IPS-18a (cell line): ENCODE data around the gene RUNX1.

ENCODE experiments used
- H3K27ac ChIP-seq: one replicate; pipeline ENCODE4 v1.5.1; 2013; ENCODE audit warnings: low read length
- H3K27me3 ChIP-seq: one replicate; pipeline ENCODE4 v1.6.1; 2013; ENCODE audit warnings: mild to moderate bottlenecking, low read length; ENCODE audit not compliant: control insufficient read depth, insufficient read depth
- H3K36me3 ChIP-seq: one replicate; pipeline ENCODE4 v1.6.1; 2013; ENCODE audit warnings: low read depth, low read length; ENCODE audit not compliant: control insufficient read depth
- H3K4me1 ChIP-seq: one replicate; pipeline ENCODE4 v1.6.1; 2013; ENCODE audit warnings: low read depth, low read length; ENCODE audit not compliant: control insufficient read depth
- H3K4me3 ChIP-seq: one replicate; pipeline ENCODE4 v1.5.1; 2013; ENCODE audit warnings: low read length
- H3K9ac ChIP-seq: one replicate; pipeline ENCODE4 v1.6.1; 2013; ENCODE audit warnings: mild to moderate bottlenecking, low read length, moderate library complexity
- H3K9me3 ChIP-seq: one replicate; pipeline ENCODE4 v1.6.1; 2013; ENCODE audit warnings: low read depth, low read length; ENCODE audit not compliant: control insufficient read depth

Gene RUNX1

GRCh38 chr21:35058058-35058457 is 9.0 kb upstream of the RUNX1 start:
- H3K9ac ChIP-seq: no peak overlapping the region
- H3K9me3 ChIP-seq: no peaks in the 10 kb centered on the region
- H3K4me3 ChIP-seq: no peak overlapping the region
- no peaks in the 10 kb centered on the region for H3K27me3 ChIP-seq
- H3K4me1 ChIP-seq: peaks cover 4% of the 10 kb centered on the region
- H3K27ac ChIP-seq: no peak overlapping the region
- no peaks in the 10 kb centered on the region for H3K36me3 ChIP-seq

DNA sequence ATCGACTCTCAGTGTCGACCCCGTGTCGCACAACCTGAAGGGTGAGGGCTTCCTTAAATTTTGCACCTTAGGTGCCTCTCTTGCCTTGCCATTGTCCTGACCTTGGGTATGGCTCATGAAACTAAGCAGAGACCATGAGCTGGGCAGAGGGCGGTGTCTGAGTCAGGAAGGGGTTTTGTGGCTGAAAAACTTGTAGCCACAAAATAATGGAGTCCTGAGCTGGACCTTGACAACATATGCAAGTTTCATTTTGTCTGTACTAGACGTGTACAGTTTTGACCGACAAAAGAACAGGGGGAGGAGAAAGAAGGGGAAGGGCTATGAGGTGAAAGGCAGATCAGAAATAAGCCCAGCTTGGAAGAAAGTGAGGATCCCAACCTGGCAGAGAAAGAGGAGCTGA is 8.3 kb upstream of the RUNX1 start:
- no peaks in the 10 kb centered on the region for H3K36me3 ChIP-seq
- no peaks in the 10 kb centered on the region for H3K27me3 ChIP-seq
- no peaks in the 10 kb centered on the region for H3K9me3 ChIP-seq
- H3K27ac ChIP-seq: no peak overlapping the region
- H3K4me1 ChIP-seq: peaks cover 4% of the 10 kb centered on the region
- no peak overlapping the region for H3K9ac ChIP-seq
- H3K4me3 ChIP-seq: no peak overlapping the region

- H3K9ac ChIP-seq: no peak overlapping the region
- H3K4me3 ChIP-seq: no peak overlapping the region
- H3K27ac ChIP-seq: no peak overlapping the region
- no peaks in the 10 kb centered on the region for H3K27me3 ChIP-seq
- peaks cover 6% of the 10 kb centered on the region for H3K4me1 ChIP-seq
- H3K36me3 ChIP-seq: no peaks in the 10 kb centered on the region
- no peaks in the 10 kb centered on the region for H3K9me3 ChIP-seq
These were observed 4.4 kb upstream of the RUNX1 start for GRCh38 chr21:35053356-35054096.

GRCh38 chr21:35052801-35053200 is 3.7 kb upstream of the RUNX1 start:
- Histone ChIP-seq H3K27me3 (no peaks in the 10 kb centered on the region), H3K27ac (no peak overlapping the region), H3K9ac (no peak overlapping the region), H3K36me3 (no peaks in the 10 kb centered on the region), H3K9me3 (no peaks in the 10 kb centered on the region), H3K4me1 (peaks cover 5% of the 10 kb centered on the region), H3K4me3 (no peak overlapping the region)

- H3K27me3 ChIP-seq: no peaks in the 10 kb centered on the region
- H3K36me3 ChIP-seq: no peaks in the 10 kb centered on the region
- no peak overlapping the region for H3K27ac ChIP-seq
- H3K4me3 ChIP-seq: no peak overlapping the region
- H3K9ac ChIP-seq: no peak overlapping the region
- H3K4me1 ChIP-seq: peaks cover 5% of the 10 kb centered on the region
- H3K9me3 ChIP-seq: no peaks in the 10 kb centered on the region
These were observed 2.3 kb upstream of the RUNX1 start for GRCh38 chr21:35051287-35051818.

DNA sequence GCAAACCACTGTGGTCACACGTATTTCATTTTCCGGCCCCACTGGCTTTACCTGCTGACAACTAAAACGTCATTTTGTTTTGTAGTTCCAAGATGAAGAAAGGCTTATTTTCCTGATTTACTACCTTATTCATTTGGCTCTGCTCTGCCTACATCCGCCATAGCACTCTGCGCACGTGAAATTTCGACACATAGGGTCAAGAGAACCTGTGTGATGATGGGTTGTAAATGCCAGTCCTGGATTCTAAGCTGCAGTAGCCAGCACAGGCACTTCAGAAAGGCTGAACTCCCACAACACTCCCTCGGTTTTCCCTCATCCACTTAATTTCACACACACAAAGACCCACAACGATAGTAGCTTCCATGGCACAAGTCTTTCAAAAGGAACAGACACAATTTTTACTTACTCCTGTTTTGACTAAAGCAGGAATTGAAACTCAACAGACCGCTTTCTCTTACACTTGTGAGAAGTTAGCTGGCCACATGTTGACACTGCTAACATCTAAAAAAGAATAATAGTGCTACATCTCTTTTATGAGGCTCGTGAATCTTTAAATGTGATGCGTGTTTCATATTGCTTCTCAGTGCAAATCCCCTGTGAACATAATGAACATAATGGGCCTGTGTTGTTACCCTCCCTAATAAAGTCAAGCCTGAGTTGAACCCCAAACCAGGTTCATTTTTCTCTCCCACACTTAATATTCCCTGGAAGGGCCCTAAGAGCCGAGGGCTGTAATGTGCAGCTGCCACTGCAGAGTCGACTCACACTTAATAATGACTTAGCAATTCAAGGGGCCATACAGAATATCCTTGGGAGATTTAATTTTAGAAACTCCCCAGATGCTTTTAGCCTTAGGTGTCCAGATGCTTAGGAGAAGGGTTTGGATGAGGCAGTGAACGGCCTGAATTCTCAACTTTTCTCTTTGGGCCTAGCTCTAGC is 1.5 kb upstream of the RUNX1 start:
- Histone ChIP-seq H3K4me1 (peaks cover 5% of the 10 kb centered on the region), H3K36me3 (no peaks in the 10 kb centered on the region), H3K27me3 (no peaks in the 10 kb centered on the region), H3K4me3 (no peak overlapping the region), H3K9ac (no peak overlapping the region), H3K27ac (no peak overlapping the region), H3K9me3 (no peaks in the 10 kb centered on the region)

DNA sequence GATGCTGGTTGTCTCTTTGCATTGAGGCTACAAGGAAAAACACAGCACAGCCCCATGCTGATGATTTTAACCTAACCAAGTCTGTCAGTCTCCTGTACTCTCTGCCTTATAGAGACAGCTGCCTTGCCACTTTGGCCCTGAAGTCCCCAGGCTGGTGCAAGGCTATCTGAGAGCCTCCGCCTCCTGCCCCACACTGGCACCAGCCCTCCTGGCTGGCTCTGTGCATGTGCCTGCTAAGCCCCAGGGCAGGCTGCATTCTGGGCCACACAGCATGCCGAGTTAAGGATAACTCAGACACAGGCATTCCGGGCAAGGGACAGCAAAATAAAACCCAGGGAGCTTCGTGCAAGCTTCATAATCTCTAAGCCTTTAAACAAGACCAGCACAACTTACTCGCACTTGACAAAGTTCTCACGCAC is 910 bp downstream of the RUNX1 start:
- Histone ChIP-seq H3K27me3 (no peaks in the 10 kb centered on the region), H3K4me3 (no peak overlapping the region), H3K27ac (no peak overlapping the region)

GRCh38 chr21:35046880-35047229 is 2.2 kb downstream of the RUNX1 start:
- H3K27ac ChIP-seq: no peak overlapping the region
- H3K27me3 ChIP-seq: no peaks in the 10 kb centered on the region
- no peak overlapping the region for H3K4me3 ChIP-seq
- peaks cover 12% of the 10 kb centered on the region for H3K4me1 ChIP-seq
- H3K9ac ChIP-seq: no peak overlapping the region
- H3K36me3 ChIP-seq: no peaks in the 10 kb centered on the region
- no peaks in the 10 kb centered on the region for H3K9me3 ChIP-seq

More for the DNA sequence above, 910 bp downstream of the RUNX1 start:
- no peaks in the 10 kb centered on the region for H3K9me3 ChIP-seq
- peaks cover 12% of the 10 kb centered on the region for H3K4me1 ChIP-seq
- H3K9ac ChIP-seq: no peak overlapping the region
- H3K36me3 ChIP-seq: no peaks in the 10 kb centered on the region

DNA sequence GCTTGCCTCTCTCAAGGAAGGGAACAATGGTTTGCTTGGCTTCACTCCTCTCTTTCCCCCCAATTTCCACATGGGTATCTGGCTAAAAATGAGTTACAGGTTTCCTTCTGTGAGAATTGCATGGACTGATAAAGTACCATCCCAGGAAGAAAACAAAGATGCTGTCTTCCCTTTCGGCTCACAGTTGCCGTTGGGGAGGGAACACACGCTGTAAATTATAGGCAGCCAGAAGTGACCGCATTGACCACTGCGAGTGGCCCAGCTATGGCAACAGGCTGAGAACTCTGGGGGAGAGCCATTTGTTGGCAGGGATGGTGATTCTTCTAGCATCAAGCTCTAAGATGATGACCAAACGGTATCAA is 2.9 kb downstream of the RUNX1 start:
- no peaks in the 10 kb centered on the region for H3K9me3 ChIP-seq
- H3K36me3 ChIP-seq: no peaks in the 10 kb centered on the region
- peaks cover 12% of the 10 kb centered on the region for H3K4me1 ChIP-seq
- no peaks in the 10 kb centered on the region for H3K27me3 ChIP-seq
- H3K4me3 ChIP-seq: no peak overlapping the region
- no peak overlapping the region for H3K9ac ChIP-seq
- no peak overlapping the region for H3K27ac ChIP-seq

DNA sequence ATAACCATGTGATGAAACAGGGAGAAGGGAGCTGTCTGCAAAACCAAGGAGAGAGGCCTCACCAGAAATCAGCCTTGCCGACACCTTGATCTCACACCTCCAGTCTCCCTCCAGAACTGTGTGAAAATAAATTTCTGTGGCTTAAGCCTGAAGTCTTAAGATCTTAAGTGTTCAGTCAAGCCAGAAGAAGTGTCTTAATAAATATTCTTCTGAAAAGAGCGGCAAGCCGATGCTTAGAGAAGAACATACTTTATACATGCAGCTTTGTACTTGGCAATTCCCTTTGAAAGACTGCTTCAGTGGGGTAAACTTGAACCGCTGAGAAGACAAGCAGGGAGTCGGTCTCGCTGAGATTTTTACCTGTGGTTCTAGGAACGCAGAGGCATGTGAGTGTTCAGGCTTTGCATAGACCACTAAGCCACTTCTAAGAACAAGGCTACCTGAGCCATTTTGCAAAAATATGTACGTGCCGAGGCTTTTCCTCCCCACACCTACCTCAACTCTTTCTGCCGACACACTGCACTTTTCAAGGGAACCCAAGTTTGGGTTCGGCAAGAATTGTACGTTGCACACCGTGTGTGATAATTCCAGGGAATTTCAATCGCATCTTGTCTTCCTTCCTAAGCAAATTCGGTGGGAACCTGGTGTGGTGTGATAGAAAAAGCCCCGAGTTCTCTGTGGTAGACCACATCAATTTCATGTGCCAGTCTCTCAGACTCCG is 3.4 kb downstream of the RUNX1 start:
- H3K9ac ChIP-seq: no peak overlapping the region
- no peaks in the 10 kb centered on the region for H3K27me3 ChIP-seq
- H3K27ac ChIP-seq: no peak overlapping the region
- H3K4me3 ChIP-seq: no peak overlapping the region
- H3K4me1 ChIP-seq: peaks cover 8% of the 10 kb centered on the region
- H3K36me3 ChIP-seq: no peaks in the 10 kb centered on the region
- no peaks in the 10 kb centered on the region for H3K9me3 ChIP-seq

DNA sequence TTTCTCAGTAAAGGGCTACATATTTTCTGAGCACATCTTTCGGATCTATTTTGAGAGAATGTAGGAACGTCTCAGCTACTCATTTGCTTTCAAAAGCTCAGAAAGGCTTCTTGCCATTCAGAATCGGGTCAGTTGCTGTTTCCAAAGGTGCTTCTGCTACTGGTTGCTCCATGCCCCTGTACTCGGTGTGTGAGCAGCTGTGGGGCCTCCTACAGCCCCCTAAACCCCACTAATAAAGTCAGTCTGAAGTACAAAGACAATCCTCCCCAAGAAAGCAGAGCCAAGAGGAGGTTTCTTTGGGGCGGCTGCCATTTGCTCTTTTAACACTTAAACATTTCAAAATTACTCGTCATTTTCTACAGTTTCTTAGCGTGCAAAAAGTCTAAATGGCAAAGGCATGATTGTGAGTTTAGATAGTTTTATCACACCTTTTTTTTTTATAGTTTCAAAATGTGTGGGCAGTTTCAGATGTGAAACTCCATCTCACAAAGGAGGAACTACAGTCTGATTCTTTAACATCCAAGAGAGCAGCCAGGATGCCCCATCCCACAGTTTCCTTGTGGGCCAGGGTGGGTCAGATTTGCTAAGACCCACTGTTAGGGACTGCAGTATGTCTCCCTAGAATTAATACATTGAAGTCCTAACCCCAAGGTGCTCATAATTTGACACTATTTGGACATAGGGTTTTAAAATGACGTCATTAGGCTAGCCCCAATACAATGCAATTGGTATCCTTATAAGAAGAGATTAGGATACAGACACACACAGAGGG is 4.1 kb downstream of the RUNX1 start:
- H3K36me3 ChIP-seq: no peaks in the 10 kb centered on the region
- no peak overlapping the region for H3K9ac ChIP-seq
- no peaks in the 10 kb centered on the region for H3K9me3 ChIP-seq
- H3K4me1 ChIP-seq: peaks cover 8% of the 10 kb centered on the region
- no peak overlapping the region for H3K4me3 ChIP-seq
- no peak overlapping the region for H3K27ac ChIP-seq
- H3K27me3 ChIP-seq: no peaks in the 10 kb centered on the region
